GM15510 (cell line): Measurements from ENCODE around the gene LGALS14.

Experiments
- POLR2A ChIP-seq: IDR thresholded peaks from 3 replicates; pipeline ENCODE4 v1.6.1; 2011; ENCODE audit warnings: borderline replicate concordance; ENCODE audit not compliant: insufficient read length; ENCODE audit errors: extremely low read depth

Gene LGALS14

DNA sequence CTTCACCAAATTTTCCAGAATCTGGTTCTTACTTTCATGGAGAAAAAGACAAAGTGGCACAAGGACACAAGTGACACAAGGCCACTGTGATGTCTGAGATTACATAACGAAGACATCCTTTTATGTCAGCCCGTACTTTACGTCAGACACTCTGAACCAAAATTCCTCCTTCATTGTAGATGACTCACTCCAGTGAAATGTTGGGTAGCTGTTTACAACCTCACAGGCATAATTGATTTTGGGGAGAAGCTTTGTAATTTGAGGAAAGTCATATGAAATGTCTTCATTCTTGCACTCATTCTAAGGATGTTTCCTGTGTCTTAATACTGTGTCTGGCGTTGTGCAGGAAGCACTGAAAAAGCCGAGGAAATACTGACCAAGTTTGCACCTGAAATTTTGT lies 20.0 kb upstream of the LGALS14 start:
- TF ChIP-seq POLR2A, result no peak

DNA sequence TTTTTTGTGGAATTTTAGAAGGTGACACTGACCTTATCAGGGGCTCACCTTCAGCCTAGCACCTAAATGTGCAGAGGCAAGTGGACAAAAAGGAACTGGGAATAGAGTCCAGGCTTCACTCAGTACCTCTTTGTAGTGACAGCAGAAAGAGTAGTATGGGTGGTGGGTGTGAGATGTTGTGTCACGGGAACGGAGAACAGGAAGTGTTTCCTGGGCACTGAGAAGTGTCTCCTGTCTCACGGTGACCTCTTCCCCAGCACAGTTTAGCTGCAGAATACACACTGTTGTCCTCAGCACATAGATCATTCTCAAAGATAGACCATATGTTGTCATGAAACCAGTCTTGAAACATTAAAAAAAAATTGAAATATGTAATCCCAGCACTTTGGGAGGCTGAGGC lies 17.5 kb upstream of the LGALS14 start:
- no peak for TF ChIP-seq POLR2A

DNA sequence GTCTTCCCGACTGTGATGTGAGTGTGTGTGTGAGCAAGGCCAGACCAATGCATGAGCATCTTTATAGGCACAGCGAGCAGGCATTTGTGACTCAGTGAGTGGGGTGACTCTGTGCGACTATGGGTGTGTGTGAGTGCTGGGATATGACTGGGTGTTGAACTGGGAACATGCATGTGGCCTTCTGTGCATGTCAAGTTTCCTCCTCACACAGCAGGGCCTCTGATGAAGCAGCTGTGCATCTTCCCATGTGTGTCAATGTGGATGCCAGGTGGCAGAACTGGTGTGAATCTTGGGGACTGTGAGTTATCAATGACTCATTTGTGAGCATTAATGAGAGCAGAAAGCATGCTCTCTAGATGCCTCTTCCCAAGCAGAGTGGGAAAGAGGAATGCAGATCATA lies 12.1 kb upstream of the LGALS14 start:
- no peak for TF ChIP-seq POLR2A

DNA sequence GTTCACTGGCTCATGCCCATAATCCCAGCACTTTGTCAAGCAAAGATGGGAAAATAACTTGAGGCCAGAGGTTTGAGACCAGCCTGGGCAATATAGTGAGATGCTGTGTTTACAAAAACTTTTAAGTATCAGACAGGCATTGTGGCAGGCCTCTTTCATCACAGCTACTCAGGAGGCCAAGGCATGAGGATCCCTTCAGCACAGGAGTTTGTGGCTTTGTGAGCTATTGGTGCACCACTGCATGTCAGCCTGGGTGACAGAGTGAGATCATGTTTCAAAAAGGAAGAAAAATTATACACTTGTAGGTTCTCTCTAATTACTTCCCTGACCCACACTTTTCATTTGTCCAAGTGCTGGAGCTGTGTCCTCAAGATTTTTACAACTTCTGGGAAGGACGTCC lies 11.5 kb upstream of the LGALS14 start:
- TF ChIP-seq POLR2A, result no peak

DNA sequence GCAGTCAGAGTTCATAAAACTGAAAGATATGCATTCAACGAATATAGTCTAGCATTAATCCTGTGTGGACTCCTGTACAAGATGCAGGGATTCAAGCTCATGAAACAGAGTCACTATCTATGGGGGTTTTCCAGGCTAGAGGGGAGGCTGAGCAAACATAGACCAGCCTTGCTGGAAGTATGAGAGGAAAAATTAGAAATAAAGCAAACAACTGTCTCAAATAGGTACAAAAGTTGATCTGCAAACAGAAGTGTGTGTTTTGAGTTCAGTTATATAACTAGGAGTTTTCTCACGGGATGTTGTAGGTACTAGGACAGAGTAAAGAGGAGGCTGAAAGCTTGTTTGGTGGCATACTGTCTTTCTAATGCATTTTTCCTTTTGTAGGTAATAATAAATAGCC lies 8.5 kb upstream of the LGALS14 start:
- TF ChIP-seq POLR2A, result no peak

DNA sequence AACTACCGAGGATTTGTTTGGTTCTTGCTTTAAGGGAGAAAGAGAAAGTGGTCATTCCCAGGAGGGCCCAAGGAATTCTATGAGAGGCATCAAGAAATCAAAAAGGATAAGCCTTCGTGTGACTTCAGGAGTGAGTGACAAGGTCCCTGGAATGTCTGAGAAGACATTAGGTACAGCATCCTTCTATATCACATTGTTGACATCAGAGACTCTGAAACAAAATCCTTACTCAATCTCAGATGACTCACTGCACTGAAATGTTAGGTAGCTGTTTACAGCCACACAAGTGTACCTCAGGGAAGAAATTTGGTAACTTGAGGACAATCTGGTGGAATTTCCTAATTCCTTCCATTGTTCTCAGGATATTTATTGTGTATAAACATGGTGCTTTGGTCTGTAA lies 7.9 kb upstream of the LGALS14 start:
- TF ChIP-seq POLR2A, result no peak

DNA sequence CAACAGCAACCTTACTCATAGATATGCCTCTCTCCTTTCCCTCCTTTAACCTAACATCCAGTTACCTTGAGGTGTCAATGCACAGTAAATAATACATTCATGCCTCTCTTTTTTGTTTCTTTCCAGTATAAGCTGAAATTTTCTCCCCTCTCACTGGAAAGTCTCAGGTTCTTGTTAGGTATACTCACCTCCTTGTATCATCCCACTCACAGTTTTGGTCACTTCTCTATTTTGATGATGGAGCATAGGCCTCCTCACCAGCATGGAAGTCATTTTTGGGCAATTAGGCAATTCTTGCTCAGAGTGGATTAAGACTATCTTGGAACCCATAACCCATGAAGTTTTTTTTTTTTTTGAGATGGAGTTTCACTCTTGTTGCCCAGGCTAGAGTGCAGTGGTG lies 5.7 kb upstream of the LGALS14 start:
- no peak for TF ChIP-seq POLR2A

DNA sequence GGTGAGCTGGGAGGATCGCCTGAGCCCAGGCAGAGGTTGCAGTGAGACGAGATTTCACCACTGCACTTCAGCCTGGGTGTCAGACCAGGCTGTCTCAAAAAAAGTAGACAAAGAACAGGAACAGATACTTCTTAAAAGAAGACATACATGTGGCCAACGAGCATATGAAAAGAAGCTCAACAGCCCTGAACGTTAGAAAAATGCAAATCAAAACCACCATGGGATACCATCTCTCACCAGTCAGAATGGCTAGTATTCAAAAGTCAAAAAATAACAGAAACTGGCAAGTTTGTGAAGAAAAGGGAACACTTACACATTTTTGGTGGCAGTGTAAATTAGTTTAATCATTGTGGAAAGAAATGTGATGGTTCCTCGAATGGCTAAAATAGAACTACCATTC lies 3.0 kb upstream of the LGALS14 start:
- no peak for TF ChIP-seq POLR2A

DNA sequence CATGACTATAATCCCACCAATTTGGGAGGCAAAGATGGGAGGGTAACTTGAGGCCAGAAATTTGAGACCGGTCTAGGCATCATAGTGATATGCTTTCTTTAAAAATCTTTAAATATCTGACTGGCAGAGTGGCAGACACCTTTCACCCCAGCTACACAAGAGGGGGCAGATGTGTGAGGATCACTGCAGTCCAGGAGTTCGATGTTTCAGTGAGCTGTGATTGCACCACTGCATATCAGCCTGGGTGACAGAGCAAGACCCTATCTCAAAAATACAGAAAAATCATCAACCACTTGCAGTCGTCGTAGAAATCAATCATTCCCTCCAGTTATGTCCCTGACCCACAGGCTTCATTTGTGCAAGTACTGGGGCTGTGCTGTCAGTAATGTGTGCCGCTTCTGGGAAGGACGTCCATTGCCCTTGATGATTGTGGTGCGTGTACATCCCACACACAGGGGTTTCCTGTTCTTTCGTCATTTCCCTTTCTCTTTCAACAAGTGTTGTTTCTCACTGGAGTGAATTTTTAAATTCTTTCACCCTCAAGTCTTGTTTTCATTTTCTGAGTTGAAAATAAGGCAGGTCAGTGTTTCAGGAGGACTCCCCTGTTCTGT lies 1.4 kb downstream of the LGALS14 start:
- no peak for TF ChIP-seq POLR2A

DNA sequence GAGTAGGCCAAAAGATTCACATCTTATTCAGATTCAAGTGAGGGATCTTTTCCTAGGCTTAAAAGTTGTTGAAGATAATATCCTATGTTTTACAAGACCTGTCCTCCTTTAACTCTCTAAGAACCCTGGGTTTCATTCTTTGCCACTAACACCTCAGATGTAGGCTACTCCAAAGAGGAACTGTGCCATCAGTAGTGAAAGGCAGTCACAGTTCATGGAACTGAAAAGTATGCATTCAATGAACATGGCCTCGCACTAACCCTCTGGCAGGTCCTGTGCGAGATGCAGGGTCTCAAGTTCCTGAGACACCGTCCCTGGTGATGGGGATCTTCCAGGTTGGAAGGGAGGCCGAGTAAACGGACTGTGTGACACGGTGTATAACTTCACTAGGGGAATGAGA lies 4.3 kb downstream of the LGALS14 start:
- no peak for TF ChIP-seq POLR2A

DNA sequence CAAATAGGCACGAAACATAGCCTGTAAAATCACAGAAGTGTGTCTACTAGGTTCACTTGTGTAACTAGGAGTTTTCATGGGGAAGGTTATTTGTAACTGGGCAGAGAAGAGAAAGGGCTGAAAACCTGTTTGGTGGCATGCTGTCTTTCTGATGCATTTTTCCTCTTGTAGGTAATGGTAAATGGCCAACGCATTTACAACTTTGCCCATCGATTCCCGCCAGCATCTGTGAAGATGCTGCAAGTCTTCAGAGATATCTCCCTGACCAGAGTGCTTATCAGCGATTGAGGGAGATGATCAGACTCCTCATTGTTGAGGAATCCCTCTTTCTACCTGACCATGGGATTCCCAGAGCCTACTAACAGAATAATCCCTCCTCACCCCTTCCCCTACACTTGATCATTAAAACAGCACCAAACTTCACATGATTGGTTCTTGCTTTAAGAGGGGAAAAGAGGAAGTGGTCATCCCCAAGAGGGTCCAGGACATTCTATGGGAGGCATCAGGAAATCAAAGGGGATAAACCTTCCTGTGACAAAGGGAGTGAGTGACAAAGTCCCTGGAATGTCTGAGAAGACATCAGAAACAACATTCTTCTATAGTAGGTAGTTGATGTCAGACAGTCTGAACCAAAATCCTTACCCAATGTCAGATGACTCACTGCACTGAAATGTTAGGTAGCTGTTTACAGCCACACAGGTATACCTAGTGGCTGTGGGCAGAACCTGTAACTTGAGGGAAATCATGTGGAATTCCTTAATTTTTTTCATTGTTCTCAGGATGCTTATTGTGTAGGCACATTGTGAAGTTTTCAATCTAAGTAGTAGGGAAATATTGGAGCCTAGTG lies 5.0 kb downstream of the LGALS14 start:
- TF ChIP-seq POLR2A, result no peak

DNA sequence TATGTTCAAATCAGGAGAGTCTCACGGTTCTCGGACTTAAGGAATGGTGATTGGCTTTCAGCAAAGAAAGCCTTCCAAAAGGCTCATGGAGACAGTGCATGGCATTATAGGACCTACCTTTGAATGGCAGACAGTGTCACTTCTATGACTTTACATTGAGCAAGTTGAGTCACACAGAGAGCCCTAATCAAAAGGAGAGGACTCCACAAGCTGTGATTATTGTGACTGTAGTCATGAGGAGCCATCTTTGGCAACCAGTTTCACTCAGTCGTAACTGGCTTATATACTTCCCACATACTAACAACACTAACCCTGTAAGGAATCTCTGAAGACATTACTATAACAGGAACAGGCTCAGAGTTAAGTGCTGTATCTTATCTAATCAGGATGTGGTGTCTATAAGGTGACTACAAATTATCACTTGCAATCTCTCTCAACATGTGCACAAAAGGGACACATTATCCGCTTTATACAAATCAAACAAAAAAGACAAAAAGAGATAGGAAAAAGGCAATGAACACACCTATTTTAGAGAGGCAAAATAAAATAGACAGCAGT lies 6.1 kb downstream of the LGALS14 start:
- TF ChIP-seq POLR2A, result no peak

DNA sequence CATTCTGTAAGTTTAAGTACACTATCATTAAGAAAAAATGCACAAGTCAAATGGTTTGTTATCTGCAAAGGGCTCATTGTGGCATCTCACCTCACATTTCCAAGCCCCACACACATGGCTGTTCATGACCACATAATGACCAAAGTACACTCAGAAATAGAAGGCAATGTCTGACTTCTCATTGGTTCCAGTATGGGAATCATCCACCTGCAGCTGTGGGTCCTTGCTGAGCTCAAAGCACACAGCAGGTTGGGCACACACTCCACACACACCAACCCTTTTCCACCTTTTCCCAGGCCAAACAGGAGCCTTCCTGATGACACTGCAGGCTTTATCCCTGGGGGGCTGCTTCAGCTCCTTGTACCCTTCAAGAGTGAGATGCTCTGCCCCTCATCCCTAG lies 21.7 kb downstream of the LGALS14 start:
- TF ChIP-seq POLR2A, result no peak

DNA sequence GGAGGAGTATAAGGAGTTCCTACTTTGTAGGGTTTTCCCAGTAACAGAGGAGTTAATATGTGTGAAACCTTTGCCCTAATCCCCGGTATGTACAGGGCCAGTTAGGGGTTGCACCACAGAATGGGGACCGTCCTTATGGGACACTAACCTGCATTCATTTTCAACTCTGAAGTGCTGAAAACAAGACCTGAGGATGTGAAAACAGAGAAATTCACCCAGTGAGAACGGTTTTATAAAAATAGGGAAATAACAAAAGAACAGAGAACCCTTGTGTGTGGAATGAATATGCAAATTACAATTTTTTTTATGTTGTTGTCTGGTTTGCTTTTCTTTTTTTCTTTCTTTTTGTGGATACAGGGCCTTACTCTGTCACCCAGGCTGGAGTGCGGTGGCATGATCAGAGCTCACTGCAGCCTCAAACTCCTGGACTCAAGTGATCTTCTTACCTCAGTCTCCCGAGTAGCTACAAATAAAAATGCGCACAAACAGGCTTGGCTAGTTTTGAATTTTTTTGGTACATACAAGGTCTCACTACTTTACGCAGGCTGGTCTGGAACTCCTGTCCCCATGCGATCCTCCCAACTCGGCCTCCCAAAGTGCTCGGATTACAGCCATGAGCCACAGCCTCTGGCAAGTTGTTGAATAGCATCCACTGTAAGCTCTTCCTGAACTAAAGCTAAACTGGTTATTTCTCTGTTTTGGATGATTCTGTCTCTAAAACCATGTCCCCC lies 23.0 kb downstream of the LGALS14 start:
- TF ChIP-seq POLR2A, result no peak

DNA sequence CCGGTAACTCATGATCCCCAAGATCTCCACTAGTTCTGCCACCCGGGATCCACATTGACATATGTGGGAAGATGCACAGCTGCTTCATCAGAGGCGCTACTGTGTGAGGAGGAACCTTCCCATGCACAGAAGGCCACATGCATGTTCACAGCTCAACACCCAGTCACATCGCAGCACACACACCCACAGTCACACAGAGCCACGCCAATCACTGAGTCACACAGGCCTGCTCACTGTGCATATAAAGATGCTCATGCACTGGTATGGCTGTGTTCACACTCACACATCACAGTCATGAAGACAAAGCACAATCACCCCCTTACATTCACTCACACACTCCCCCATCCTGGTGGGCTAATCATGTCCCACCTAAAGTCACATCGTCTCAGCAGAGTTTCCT lies 23.8 kb downstream of the LGALS14 start:
- TF ChIP-seq POLR2A, result no peak
